Measurements from ENCODE around the gene FAM184A. TPM values are rescaled to one million over a fixed set of nuclear protein-coding genes. Genes with fewer than 3 reads are reported as not detected.

FAM184A gene
- 10 to 100 TPM in 1 of 4 donors, 1 to 10 TPM in 3; 7.6 to 11.2 (median 9.0) TPM for total RNA-seq

- Histone ChIP-seq H3K36me3 (no peaks in the 10 kb centered on the region), H3K4me3 (peak within 1 kb of the TSS; percentile 85 to 90 (median 88)), H3K27me3 (no peaks in the 10 kb centered on the region), H3K9me3 (no peaks in the 10 kb centered on the region), H3K4me1 (peaks cover 7 to 53% (median 35%) of the 10 kb centered on the region in 4 donors), H3K27ac (replicated peaks in 1 of 4) (peak within 1 kb of the TSS; percentile 88 to 96 (median 92))
- TF ChIP-seq POLR2A (IDR thresholded peaks at IDR 0.05; ENCODE audit: low read depth) (no peak), CTCF (IDR thresholded peaks at IDR 0.05) (peak; percentile 19 to 53 (median 29)), POLR2AphosphoS5 (IDR thresholded peaks at IDR 0.05) (peak; percentile 57 to 64), EP300 (IDR thresholded peaks at IDR 0.05) (no peak)
- DNase-seq (ENCODE audit: extremely low spot score): peak; percentile 91
- WGBS: 2% methylated on average over 18 of the region's 103 CpGs
- intact Hi-C loops (cut with DNase I): loop anchor here (2.0 kb wide), 1 partner anchor 30 kb away; no protein-coding TSS in a partner anchor
These were observed at the start of gene FAM184A for GRCh38 chr6:119078376-119079282. Gene FAM184A, minus strand, starts transcription at chr6:119078664. Its CDS starts 365 bp downstream, at chr6:119078299.

GRCh38 chr6:119127627-119128026, 49.2 kb upstream of the FAM184A start:
- WGBS: 95% methylated on average over 1 of the region's 1 CpG
- Histone ChIP-seq H3K36me3 (no peaks in the 10 kb centered on the region), H3K4me1 (peaks cover 12 to 16% (median 14%) of the 10 kb centered on the region in 4 donors), H3K9me3 (no peaks in the 10 kb centered on the region), H3K27me3 (no peaks in the 10 kb centered on the region), H3K4me3 (no peak overlapping the region), H3K27ac (replicated peaks in 1 of 4) (no peak overlapping the region)
- intact Hi-C loops (cut with DNase I): no loop called here
- TF ChIP-seq CTCF (IDR thresholded peaks at IDR 0.05) (no peak), EP300 (IDR thresholded peaks at IDR 0.05) (no peak), POLR2A (IDR thresholded peaks at IDR 0.05; ENCODE audit: low read depth) (no peak), POLR2AphosphoS5 (IDR thresholded peaks at IDR 0.05) (no peak)
- no peak for DNase-seq (ENCODE audit: extremely low spot score)

- H3K9me3 ChIP-seq: no peaks in the 10 kb centered on the region
- no peak for DNase-seq (ENCODE audit: extremely low spot score)
- H3K27ac ChIP-seq (replicated peaks in 1 of 4): no peak overlapping the region
- peaks cover 12 to 16% (median 14%) of the 10 kb centered on the region in 4 donors for H3K4me1 ChIP-seq
- WGBS: 55% methylated on average over 4 of the region's 4 CpGs
- H3K36me3 ChIP-seq: no peaks in the 10 kb centered on the region
- H3K27me3 ChIP-seq: no peaks in the 10 kb centered on the region
- intact Hi-C loops (cut with DNase I): no loop called here
- TF ChIP-seq POLR2AphosphoS5 (IDR thresholded peaks at IDR 0.05) (no peak), POLR2A (IDR thresholded peaks at IDR 0.05; ENCODE audit: low read depth) (no peak), CTCF (IDR thresholded peaks at IDR 0.05) (no peak), EP300 (IDR thresholded peaks at IDR 0.05) (no peak)
- no peak overlapping the region for H3K4me3 ChIP-seq
These were observed 48.4 kb upstream of the FAM184A start for GRCh38 chr6:119126826-119127225.

- Histone ChIP-seq H3K36me3 (no peaks in the 10 kb centered on the region), H3K9me3 (no peaks in the 10 kb centered on the region), H3K27me3 (no peaks in the 10 kb centered on the region), H3K4me3 (no peak overlapping the region), H3K4me1 (peaks cover 12 to 16% (median 14%) of the 10 kb centered on the region in 4 donors), H3K27ac (replicated peaks in 1 of 4) (no peak overlapping the region)
- intact Hi-C loops (cut with DNase I): no loop called here
- DNase-seq (ENCODE audit: extremely low spot score): no peak
- 93% methylated on average over 4 of the region's 4 CpGs for WGBS
- TF ChIP-seq POLR2AphosphoS5 (IDR thresholded peaks at IDR 0.05): no peak
- TF ChIP-seq POLR2A (IDR thresholded peaks at IDR 0.05; ENCODE audit: low read depth): no peak
- TF ChIP-seq CTCF (IDR thresholded peaks at IDR 0.05): no peak
- TF ChIP-seq EP300 (IDR thresholded peaks at IDR 0.05): no peak
These were observed 47.7 kb upstream of the FAM184A start for GRCh38 chr6:119126140-119126539.

Measured in esophagus muscularis mucosa (tissue), 4 donors.